Psoas muscle (tissue), 8 donors: Measurements from ENCODE around the gene CEMIP2. TPM values are rescaled to one million over a fixed set of nuclear protein-coding genes. Genes with fewer than 3 reads are reported as not detected.

Experiments
- ATAC-seq, 4 donors: fragments of 200-7000 bp; cut with Tn5 transposase; one replicate each; pipeline ENCODE4 v1.9.1; 2020; ENCODE audit warnings: moderate library complexity in 3 of 4, mild to moderate bottlenecking in 2 of 4
- DNase-seq, 2 donors: peaks; one replicate each; pipeline ENCODE4 v3.0.0-alpha.2; 2020
- H3K27ac ChIP-seq: fragments of 200-600 bp; one replicate; pipeline ENCODE4 v1.8.0; 2022
- H3K27me3 ChIP-seq, 3 donors: fragments of 200-600 bp in 1 of 3; one replicate each; pipeline versions ENCODE4 v1.6.1 to v1.8.0; 2013 to 2022; ENCODE audit warnings: low read length in 2 of 3, mild to moderate bottlenecking in 2 of 3, moderate library complexity in 1 of 3; ENCODE audit not compliant: insufficient read depth in 3 of 3
- H3K36me3 ChIP-seq, 2 donors: fragments of 200-600 bp in 1 of 2; one replicate each; pipeline versions ENCODE4 v1.6.1 to v1.8.0; 2013 to 2022; ENCODE audit warnings: low read depth in 1 of 2, mild to moderate bottlenecking in 1 of 2, moderate library complexity in 1 of 2; ENCODE audit not compliant: insufficient read depth in 1 of 2
- H3K4me1 ChIP-seq: fragments of 200-600 bp; one replicate; pipeline ENCODE4 v1.8.0; 2022
- H3K4me3 ChIP-seq: fragments of 200-600 bp; one replicate; pipeline ENCODE4 v1.8.0; 2022; ENCODE audit warnings: mild to moderate bottlenecking
- H3K9me3 ChIP-seq: fragments of 200-600 bp; one replicate; pipeline ENCODE4 v1.8.0; 2022
- WGBS, 3 donors: extraction: QIAGEN DNeasy Blood & Tissue Kit; methylation state at CpG; one replicate each; pipeline versions ENCODE4 v1.1.6 to v1.1.7; 2013; 5-methylcytosine and 5-hydroxymethylcytosine counted together
- intact Hi-C, 2 donors: fragments of 100-400 bp; cut with DNase I; formaldehyde crosslinking; loops; one replicate each; pipeline versions ENCODE4 v1.11.0 to v1.14.2; 2022
- polyA plus RNA-seq, 3 donors: library from polyadenylated mRNA; stranded (reverse); fragments of 200-250 nt; gene quantifications; one replicate each; pipeline ENCODE4 v1.2.3, GENCODE V29; 2013
- total RNA-seq, 4 donors: library from RNA; stranded (reverse); fragmentation: NEBNext Ultra II Directional in 2 of 4; extraction: Animal tissue kit (Norgen Biotek cat#: 25700) in 2 of 4; gene quantifications; one replicate each; pipeline versions ENCODE4 v1.2.1 to v1.2.4, GENCODE V29; 2021 to 2023
- TF ChIP-seq, protein P1 (sequence below): fragments of 200-600 bp; IDR thresholded peaks from one replicate; pipeline ENCODE4 v1.8.0; 2022; ENCODE audit warnings: antibody characterized with exemption
- donor health status: healthy with polysubstance abuse.
- donor health status: DM: no; HTN: no; CAD: no; lungs with moderate emphysema.
- donor health status: Bipolar disorder and iron deficiency.
- donor health status: healthy.
- donor health status: DM: yes; HTN: yes; CAD: no.
- donor health status: DM: no; HTN: no; CAD: no.
- donor health status: DM: no; HTN: no; CAD: no.
- donor health status: DM: yes; HTN: yes; CAD: no.

Gene CEMIP2
- total and polyA plus RNA-seq, 7 donors = 5.9 to 20.3 (median 9.6) TPM

DNA sequence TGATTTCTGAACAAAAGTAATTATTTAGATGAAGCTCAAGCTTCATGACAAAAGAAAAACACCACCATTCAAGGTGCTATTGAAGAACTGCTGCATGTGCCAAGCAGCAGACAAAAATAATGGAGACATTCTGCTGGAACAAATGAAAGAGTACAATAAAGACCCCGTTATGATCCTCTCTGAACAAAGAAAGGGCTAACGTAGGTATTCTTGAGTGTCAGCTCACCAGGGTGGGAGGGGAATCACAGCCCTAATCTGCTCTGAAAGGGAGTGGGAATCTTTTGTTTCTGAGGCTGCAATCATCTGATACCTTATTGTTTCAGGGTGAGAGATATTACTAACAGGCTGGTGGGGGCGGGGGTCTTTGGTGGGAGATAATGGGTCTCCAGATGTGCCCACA, 15.4 kb downstream of the CEMIP2 start:
- Histone ChIP-seq H3K4me3 (no peak overlapping the region), H3K27me3 (no peaks in the 10 kb centered on the region), H3K9me3 (no peaks in the 10 kb centered on the region), H3K4me1 (peaks cover 3% of the 10 kb centered on the region), H3K27ac (no peak overlapping the region), H3K36me3 (peaks cover 4 to 15% of the 10 kb centered on the region in 2 donors)
- TF ChIP-seq, protein P1, sequence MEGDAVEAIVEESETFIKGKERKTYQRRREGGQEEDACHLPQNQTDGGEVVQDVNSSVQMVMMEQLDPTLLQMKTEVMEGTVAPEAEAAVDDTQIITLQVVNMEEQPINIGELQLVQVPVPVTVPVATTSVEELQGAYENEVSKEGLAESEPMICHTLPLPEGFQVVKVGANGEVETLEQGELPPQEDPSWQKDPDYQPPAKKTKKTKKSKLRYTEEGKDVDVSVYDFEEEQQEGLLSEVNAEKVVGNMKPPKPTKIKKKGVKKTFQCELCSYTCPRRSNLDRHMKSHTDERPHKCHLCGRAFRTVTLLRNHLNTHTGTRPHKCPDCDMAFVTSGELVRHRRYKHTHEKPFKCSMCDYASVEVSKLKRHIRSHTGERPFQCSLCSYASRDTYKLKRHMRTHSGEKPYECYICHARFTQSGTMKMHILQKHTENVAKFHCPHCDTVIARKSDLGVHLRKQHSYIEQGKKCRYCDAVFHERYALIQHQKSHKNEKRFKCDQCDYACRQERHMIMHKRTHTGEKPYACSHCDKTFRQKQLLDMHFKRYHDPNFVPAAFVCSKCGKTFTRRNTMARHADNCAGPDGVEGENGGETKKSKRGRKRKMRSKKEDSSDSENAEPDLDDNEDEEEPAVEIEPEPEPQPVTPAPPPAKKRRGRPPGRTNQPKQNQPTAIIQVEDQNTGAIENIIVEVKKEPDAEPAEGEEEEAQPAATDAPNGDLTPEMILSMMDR = no peak
- DNase-seq (no peak), ATAC-seq (no peak)
- 73 to 80% (median 79%) methylated on average over 3 of the region's 3 CpGs for WGBS, 3 donors
- intact Hi-C loops = no loop called here

DNA sequence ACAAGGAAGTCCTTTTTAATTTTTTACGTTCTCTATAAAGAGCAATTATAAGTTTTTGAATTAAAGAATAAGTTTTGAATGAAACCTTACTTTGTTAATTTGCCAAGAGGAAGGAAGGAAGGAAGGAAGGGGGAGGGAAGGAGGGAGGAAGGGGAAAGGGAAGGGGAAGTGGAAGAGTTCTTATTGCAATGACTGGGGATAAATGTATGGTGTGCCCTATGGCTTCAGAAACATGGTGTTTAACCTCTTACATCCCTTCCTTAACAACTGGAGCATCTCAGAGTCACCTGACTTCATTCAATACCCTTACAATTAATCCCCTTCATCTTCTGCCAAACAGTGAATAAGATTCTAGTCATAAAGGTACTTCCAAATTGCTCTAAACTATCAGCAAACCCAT, 16.0 kb downstream of the CEMIP2 start:
- no peak overlapping the region for H3K27ac ChIP-seq
- H3K27me3 ChIP-seq = no peaks in the 10 kb centered on the region
- ATAC-seq = no peak
- peaks cover 3% of the 10 kb centered on the region for H3K4me1 ChIP-seq
- H3K36me3 ChIP-seq = peaks cover 4 to 20% of the 10 kb centered on the region in 2 donors
- H3K4me3 ChIP-seq = no peak overlapping the region
- intact Hi-C loops = no loop called here
- DNase-seq = no peak
- 79 to 88% (median 81%) methylated on average over 1 of the region's 1 CpG for WGBS, 3 donors
- H3K9me3 ChIP-seq = no peaks in the 10 kb centered on the region
- TF ChIP-seq, protein P1 = no peak

DNA sequence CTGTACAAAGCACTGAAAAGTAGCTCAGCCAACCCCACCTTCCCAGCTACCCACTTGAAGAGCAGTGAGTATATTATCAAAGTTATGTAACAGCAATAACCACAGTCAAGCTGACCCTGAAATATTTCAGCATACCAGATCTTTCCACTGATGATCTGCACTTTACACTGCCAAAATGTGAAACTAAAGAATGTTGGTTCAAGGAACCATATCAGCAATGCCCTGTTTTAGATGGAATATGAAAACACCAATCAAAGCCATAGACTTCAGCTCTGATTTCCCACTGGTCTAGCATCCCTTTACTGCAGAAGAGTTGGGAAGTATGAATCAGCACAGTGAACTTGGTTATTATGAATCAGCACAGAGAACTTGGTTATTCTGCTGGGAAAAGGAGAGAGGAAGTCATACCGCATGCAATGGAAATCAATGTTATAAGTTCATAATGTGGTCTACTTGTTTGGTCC, 20.0 kb downstream of the CEMIP2 start:
- Histone ChIP-seq H3K36me3 (peaks cover 8 to 46% of the 10 kb centered on the region in 2 donors), H3K27me3 (no peaks in the 10 kb centered on the region), H3K4me3 (no peak overlapping the region), H3K4me1 (peaks cover 8% of the 10 kb centered on the region), H3K9me3 (no peaks in the 10 kb centered on the region), H3K27ac (no peak overlapping the region)
- intact Hi-C loops = no loop called here
- DNase-seq (no peak), ATAC-seq (peak in 1 of 4 donors; percentile 9)
- 66 to 84% (median 67%) methylated on average over 1 of the region's 1 CpG for WGBS, 3 donors
- TF ChIP-seq, protein P1 = no peak

DNA sequence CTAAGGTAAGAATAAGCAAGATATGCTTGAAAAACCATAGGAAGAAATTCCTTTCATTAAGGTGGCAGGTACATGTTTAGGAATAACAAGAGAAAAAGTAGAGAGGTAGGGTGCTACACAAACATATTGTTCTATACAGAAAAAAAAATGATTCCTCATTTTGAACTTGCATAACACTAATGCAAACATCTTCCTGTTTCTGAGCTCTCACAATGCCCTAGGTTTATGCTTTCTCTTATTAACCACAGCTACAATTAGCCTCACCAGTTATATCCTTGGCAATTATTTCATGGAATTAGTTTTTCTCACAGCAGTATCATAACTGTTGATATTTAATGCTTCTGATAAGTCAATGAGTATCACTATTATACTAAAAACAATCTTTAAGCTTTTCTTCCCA, 20.7 kb downstream of the CEMIP2 start:
- intact Hi-C loops = no loop called here
- DNase-seq (no peak), ATAC-seq (no peak)
- Histone ChIP-seq H3K27me3 (no peaks in the 10 kb centered on the region), H3K4me3 (no peak overlapping the region), H3K36me3 (peaks cover 8 to 46% of the 10 kb centered on the region in 2 donors), H3K4me1 (peaks cover 13% of the 10 kb centered on the region), H3K9me3 (no peaks in the 10 kb centered on the region), H3K27ac (no peak overlapping the region)
- TF ChIP-seq, protein P1 = no peak

DNA sequence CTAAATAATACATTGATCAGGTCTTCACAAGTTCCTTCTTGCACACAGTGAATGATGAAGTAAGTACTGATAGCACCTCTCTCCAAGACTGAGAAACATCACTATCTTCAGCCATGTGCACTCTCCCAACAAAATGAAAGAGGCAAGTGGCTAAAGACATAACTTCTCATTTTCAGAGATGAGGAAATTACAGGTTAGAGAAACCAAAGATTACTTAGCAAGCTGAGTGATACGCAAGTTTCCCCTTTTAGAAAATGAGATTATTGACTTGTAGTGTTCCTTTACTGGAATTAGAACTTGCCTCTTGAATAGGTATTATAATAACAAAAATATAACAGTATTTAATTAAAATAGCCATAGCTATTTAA, 21.6 kb downstream of the CEMIP2 start:
- TF ChIP-seq, protein P1 = no peak
- intact Hi-C loops = no loop called here
- Histone ChIP-seq H3K27me3 (no peaks in the 10 kb centered on the region), H3K27ac (no peak overlapping the region), H3K9me3 (no peaks in the 10 kb centered on the region), H3K4me1 (peaks cover 11% of the 10 kb centered on the region), H3K36me3 (peaks cover 8 to 46% of the 10 kb centered on the region in 2 donors), H3K4me3 (no peak overlapping the region)
- WGBS, 3 donors = 91 to 96% (median 94%) methylated on average over 1 of the region's 1 CpG
- ATAC-seq = no peak
- DNase-seq = no peak
